Nephron progenitor cell (in vitro differentiated cells): ENCODE measurements around the gene DFFB.

Source experiments
- DNase-seq: peaks from one replicate; pipeline ENCODE4 v3.0.0; 2021
- H3K27ac Mint-ChIP-seq: 2 replicates; pipeline ENCODE4 v1.8.0; 2021; ENCODE audit warnings: mild to moderate bottlenecking, moderate library complexity, mixed read lengths
- H3K27me3 Mint-ChIP-seq: 2 replicates; pipeline ENCODE4 v1.8.0; 2021; ENCODE audit warnings: mild to moderate bottlenecking, low read depth, mixed read lengths; ENCODE audit not compliant: poor library complexity
- H3K36me3 Mint-ChIP-seq: 2 replicates; pipeline ENCODE4 v1.8.0; 2021; ENCODE audit warnings: low read depth, mixed read lengths
- H3K4me1 Mint-ChIP-seq: 2 replicates; pipeline ENCODE4 v1.8.0; 2021; ENCODE audit warnings: mixed read lengths
- H3K4me3 Mint-ChIP-seq: 2 replicates; pipeline ENCODE4 v1.8.0; 2021; ENCODE audit warnings: mild to moderate bottlenecking, moderate library complexity, mixed read lengths
- H3K9me3 Mint-ChIP-seq: 2 replicates; pipeline ENCODE4 v1.8.0; 2021; ENCODE audit warnings: mild to moderate bottlenecking, moderate library complexity, mixed read lengths
- CTCF ChIP-seq: fragments of 200-600 bp; sonication (generic); IDR thresholded peaks from 2 replicates; pipeline ENCODE4 v1.5.0; 2021; ENCODE audit warnings: antibody characterized with exemption

Gene DFFB

GRCh38 chr1:3903141-3904005 is 46.1 kb downstream of the DFFB start:
- H3K36me3 Mint-ChIP-seq, result peaks cover 11% of the 10 kb centered on the region
- H3K4me1 Mint-ChIP-seq, result peaks cover 53% of the 10 kb centered on the region
- H3K9me3 Mint-ChIP-seq, result peaks cover 7% of the 10 kb centered on the region
- H3K27me3 Mint-ChIP-seq, result peaks cover 4% of the 10 kb centered on the region
- DNase-seq, result no peak
- no peak for TF ChIP-seq CTCF
- H3K4me3 Mint-ChIP-seq, result no peak overlapping the region
- H3K27ac Mint-ChIP-seq, result peak overlapping the region; percentile 33

- Mint-ChIP-seq H3K9me3 (no peaks in the 10 kb centered on the region), H3K4me3 (no peak overlapping the region), H3K27me3 (peaks cover 4% of the 10 kb centered on the region), H3K36me3 (peaks cover 3% of the 10 kb centered on the region), H3K27ac (peak overlapping the region; percentile 33), H3K4me1 (peaks cover 55% of the 10 kb centered on the region)
- no peak for DNase-seq
- no peak for TF ChIP-seq CTCF
These were observed 46.9 kb downstream of the DFFB start for GRCh38 chr1:3904006-3904842.

- H3K36me3 Mint-ChIP-seq, result no peaks in the 10 kb centered on the region
- no peak for TF ChIP-seq CTCF
- no peak overlapping the region for H3K27ac Mint-ChIP-seq
- H3K4me3 Mint-ChIP-seq, result no peak overlapping the region
- H3K27me3 Mint-ChIP-seq, result peaks cover 4% of the 10 kb centered on the region
- no peak for DNase-seq
- no peaks in the 10 kb centered on the region for H3K9me3 Mint-ChIP-seq
- peaks cover 58% of the 10 kb centered on the region for H3K4me1 Mint-ChIP-seq
These were observed 47.5 kb downstream of the DFFB start for GRCh38 chr1:3904843-3905185.

GRCh38 chr1:3905266-3905952 is 48.1 kb downstream of the DFFB start:
- H3K4me1 Mint-ChIP-seq, result peaks cover 63% of the 10 kb centered on the region
- H3K4me3 Mint-ChIP-seq, result no peak overlapping the region
- no peak for DNase-seq
- H3K27me3 Mint-ChIP-seq, result peaks cover 4% of the 10 kb centered on the region
- no peaks in the 10 kb centered on the region for H3K9me3 Mint-ChIP-seq
- H3K36me3 Mint-ChIP-seq, result no peaks in the 10 kb centered on the region
- no peak for TF ChIP-seq CTCF
- no peak overlapping the region for H3K27ac Mint-ChIP-seq

- Mint-ChIP-seq H3K4me1 (peaks cover 67% of the 10 kb centered on the region), H3K27ac (no peak overlapping the region), H3K9me3 (no peaks in the 10 kb centered on the region), H3K4me3 (no peak overlapping the region), H3K36me3 (no peaks in the 10 kb centered on the region), H3K27me3 (peaks cover 4% of the 10 kb centered on the region)
- no peak for DNase-seq
- no peak for TF ChIP-seq CTCF
These were observed 48.8 kb downstream of the DFFB start for GRCh38 chr1:3905953-3906671.
